Body of pancreas (tissue), 4 donors: ENCODE results near the gene PCDHGB5. TPM values are rescaled to one million over a fixed set of nuclear protein-coding genes. Genes with fewer than 3 reads are reported as not detected.

Experiments
- ATAC-seq: fragments of 150-250 bp; one replicate; pipeline ENCODE4 v1.9.1; 2016
- DNase-seq, 4 donors: peaks; one replicate each; pipeline ENCODE4 v3.0.0-alpha.2; 2019
- H3K27ac ChIP-seq, 4 donors: fragments of 200-600 bp; sonication (generic); 1 replicate in 3 of 4; 2 replicates in 1 of 4; pipeline versions ENCODE4 v1.5.1 to v1.6.1; 2016 to 2019; ENCODE audit warnings: mild to moderate bottlenecking in 1 of 4, mixed read lengths in 1 of 4, moderate library complexity in 1 of 4
- H3K27me3 ChIP-seq, 2 donors: fragments of 200-600 bp; sonication (generic); one replicate each; pipeline ENCODE4 v1.6.0; 2016; ENCODE audit warnings: mild to moderate bottlenecking in 1 of 2
- H3K36me3 ChIP-seq, 2 donors: fragments of 200-600 bp; sonication (generic); replicated peaks in 1 of 2; 2 replicates each; pipeline ENCODE4 v1.5.1; 2016; ENCODE audit warnings: low read depth in 2 of 2; ENCODE audit not compliant: insufficient read depth in 1 of 2
- H3K4me1 ChIP-seq: fragments of 200-600 bp; sonication (generic); one replicate; pipeline ENCODE4 v1.6.0; 2016
- H3K4me3 ChIP-seq, 2 donors: fragments of 200-600 bp; sonication (generic); 1 replicate in 1 of 2; 2 replicates in 1 of 2; pipeline ENCODE4 v1.5.1; 2016 to 2019
- H3K9me3 ChIP-seq, 3 donors: fragments of 200-600 bp; sonication (generic); 1 replicate in 2 of 3; 2 replicates in 1 of 3; pipeline ENCODE4 v1.5.1; 2016
- CTCF ChIP-seq, 7 experiments: fragments of 450-650 bp in 4 of 7; fragments of 200-600 bp in 3 of 7; sonication (generic) in 3 of 7; IDR thresholded peaks; one replicate each; pipeline ENCODE4 v1.5.1; 2016 to 2019; ENCODE audit warnings: antibody characterized with exemption in 7 of 7
- POLR2A ChIP-seq, 3 donors: fragments of 450-650 bp; IDR thresholded peaks; one replicate each; pipeline ENCODE4 v1.6.1; 2016; ENCODE audit warnings: antibody characterized with exemption in 3 of 3, mild to moderate bottlenecking in 2 of 3
- WGBS, 2 donors: methylation state at CpG; one replicate each; pipeline ENCODE4 v1.1.5; 2017; 5-methylcytosine and 5-hydroxymethylcytosine counted together
- intact Hi-C: fragments of 100-400 bp; cut with DNase I; formaldehyde crosslinking; loops from one replicate; pipeline ENCODE4 v1.15.1; 2023
- total RNA-seq, 2 donors: library from RNA; depleted of rRNA; stranded (reverse); fragments of >200 nt; gene quantifications; one replicate each; pipeline ENCODE4 v1.1.0, GENCODE V29; 2016

Gene PCDHGB5
- total RNA-seq, 2 donors from 2014 or later = 7.8 to 15.2 TPM

GRCh38 chr5:141437221-141437620, 39.5 kb downstream of the PCDHGB5 start:
- no peak for DNase-seq
- no peak for TF ChIP-seq CTCF (IDR thresholded peaks at IDR 0.05)
- TF ChIP-seq POLR2A (IDR thresholded peaks at IDR 0.05) = no peak
- H3K9me3 ChIP-seq = peaks cover 0 to 67% (median 0%) of the 10 kb centered on the region in 3 donors
- no peak overlapping the region for H3K27ac ChIP-seq
- H3K4me1 ChIP-seq = no peaks in the 10 kb centered on the region
- intact Hi-C loops = no loop called here
- WGBS, 2 donors = 80 to 98% methylated on average over 2 of the region's 2 CpGs
- no peak overlapping the region for H3K4me3 ChIP-seq
- no peaks in the 10 kb centered on the region for H3K36me3 ChIP-seq
- ATAC-seq = no peak
- H3K27me3 ChIP-seq = no peaks in the 10 kb centered on the region

- no peaks in the 10 kb centered on the region for H3K27me3 ChIP-seq
- intact Hi-C loops = no loop called here
- WGBS, 2 donors = 61% methylated on average over 10 of the region's 10 CpGs
- no peaks in the 10 kb centered on the region for H3K36me3 ChIP-seq
- H3K4me1 ChIP-seq = no peaks in the 10 kb centered on the region
- no peak overlapping the region for H3K4me3 ChIP-seq
- ATAC-seq = no peak
- no peak overlapping the region for H3K27ac ChIP-seq
- TF ChIP-seq CTCF (IDR thresholded peaks at IDR 0.05) = no peak
- TF ChIP-seq POLR2A (IDR thresholded peaks at IDR 0.05) = no peak
- DNase-seq = no peak
- H3K9me3 ChIP-seq = peaks cover 0 to 44% (median 0%) of the 10 kb centered on the region in 3 donors
Measured at GRCh38 chr5:141439411-141440141, 41.8 kb downstream of the PCDHGB5 start.

- intact Hi-C loops = no loop called here
- Histone ChIP-seq H3K9me3 (peaks cover 0 to 44% (median 0%) of the 10 kb centered on the region in 3 donors), H3K27ac (no peak overlapping the region)
Measured at GRCh38 chr5:141440341-141440740, 42.6 kb downstream of the PCDHGB5 start.

GRCh38 chr5:141441571-141442170, 43.9 kb downstream of the PCDHGB5 start:
- intact Hi-C loops = no loop called here
- WGBS, 2 donors = 42 to 57% methylated on average over 43 to 50 of the region's 50 CpGs
- Histone ChIP-seq H3K4me1 (no peaks in the 10 kb centered on the region), H3K4me3 (no peak overlapping the region), H3K27me3 (no peaks in the 10 kb centered on the region), H3K9me3 (peaks cover 0 to 37% (median 0%) of the 10 kb centered on the region in 3 donors), H3K36me3 (no peaks in the 10 kb centered on the region), H3K27ac (no peak overlapping the region)
- ATAC-seq (no peak), DNase-seq (no peak)
- no peak for TF ChIP-seq POLR2A (IDR thresholded peaks at IDR 0.05)
- no peak for TF ChIP-seq CTCF (IDR thresholded peaks at IDR 0.05)

More at GRCh38 chr5:141440341-141440740, 42.6 kb downstream of the PCDHGB5 start:
- TF ChIP-seq CTCF (IDR thresholded peaks at IDR 0.05) (no peak), POLR2A (IDR thresholded peaks at IDR 0.05) (no peak)
- H3K4me3 ChIP-seq = no peak overlapping the region
- no peak for DNase-seq
- no peaks in the 10 kb centered on the region for H3K4me1 ChIP-seq
- H3K36me3 ChIP-seq = no peaks in the 10 kb centered on the region
- 91 to 92% methylated on average over 9 of the region's 9 CpGs for WGBS, 2 donors
- no peaks in the 10 kb centered on the region for H3K27me3 ChIP-seq
- ATAC-seq = no peak

Other genes with a start within 250 kb of the PCDHGB5 start
- 1 to 10 TPM in 1 of 2 donors, under 1 TPM in 1; 0.33 to 1.0 TPM for gene PCDHB6, start 247.9 kb upstream of the PCDHGB5 start, total RNA-seq
- gene PCDHB7, start 225.3 kb upstream of the PCDHGB5 start, total RNA-seq = under 1 TPM in 1 of 2 donors, not detected in 1; 0.52 TPM
- under 1 TPM; 0.33 to 0.52 TPM for gene PCDHB8, start 220.2 kb upstream of the PCDHGB5 start, total RNA-seq
- gene PCDHB16, start 215.6 kb upstream of the PCDHGB5 start, total RNA-seq = 1 to 10 TPM; 2.1 to 4.6 TPM
- 10 to 100 TPM in 1 of 2 donors, under 1 TPM in 1; 0.78 to 19.8 TPM for gene PCDHB9, start 210.8 kb upstream of the PCDHGB5 start, total RNA-seq
- 1 to 10 TPM; 1.3 to 2.3 TPM for gene PCDHB10, start 205.6 kb upstream of the PCDHGB5 start, total RNA-seq
- gene PCDHB11, start 198.3 kb upstream of the PCDHGB5 start, total RNA-seq = 1 to 10 TPM; 4.4 to 4.9 TPM
- gene PCDHB12, start 189.2 kb upstream of the PCDHGB5 start, total RNA-seq = 1 to 10 TPM; 2.0 to 3.4 TPM
- gene PCDHB13, start 184.0 kb upstream of the PCDHGB5 start, total RNA-seq = 1 to 10 TPM; 6.5 to 7.6 TPM
- gene PCDHB14, start 174.6 kb upstream of the PCDHGB5 start, total RNA-seq = 1 to 10 TPM; 3.4 to 7.3 TPM
- 1 to 10 TPM; 3.1 to 3.6 TPM for gene PCDHB15, start 152.6 kb upstream of the PCDHGB5 start, total RNA-seq
- not detected for gene SLC25A2, start 93.9 kb upstream of the PCDHGB5 start, total RNA-seq
- 10 to 100 TPM; 28.7 to 32.2 TPM for gene TAF7, start 77.2 kb upstream of the PCDHGB5 start, total RNA-seq
- under 1 TPM; 0.33 to 0.78 TPM for gene PCDHGA1, start 67.4 kb upstream of the PCDHGB5 start, total RNA-seq
- gene PCDHGA2, start 59.2 kb upstream of the PCDHGB5 start, total RNA-seq = 1 to 10 TPM; 2.0 to 2.9 TPM
- 10 to 100 TPM in 1 of 2 donors, 1 to 10 TPM in 1; 4.2 to 11.2 TPM for gene PCDHGA3, start 54.1 kb upstream of the PCDHGB5 start, total RNA-seq
- 1 to 10 TPM; 3.9 to 6.9 TPM for gene PCDHGB1, start 47.8 kb upstream of the PCDHGB5 start, total RNA-seq
- gene PCDHGA4, start 42.9 kb upstream of the PCDHGB5 start, total RNA-seq = 10 to 100 TPM in 1 of 2 donors, 1 to 10 TPM in 1; 6.7 to 10.9 TPM
- gene PCDHGB2, start 38.0 kb upstream of the PCDHGB5 start, total RNA-seq = 1 to 10 TPM; 2.3 to 9.3 TPM
- gene PCDHGA5, start 33.8 kb upstream of the PCDHGB5 start, total RNA-seq = 1 to 10 TPM; 5.6 to 6.0 TPM
- gene PCDHGB3, start 27.7 kb upstream of the PCDHGB5 start, total RNA-seq = 10 to 100 TPM in 1 of 2 donors, 1 to 10 TPM in 1; 4.2 to 10.2 TPM
- 10 to 100 TPM in 1 of 2 donors, 1 to 10 TPM in 1; 5.2 to 11.2 TPM for gene PCDHGA6, start 24.1 kb upstream of the PCDHGB5 start, total RNA-seq
- gene PCDHGA7, start 15.2 kb upstream of the PCDHGB5 start, total RNA-seq = 1 to 10 TPM; 5.2 to 7.6 TPM
- gene PCDHGB4, start 10.2 kb upstream of the PCDHGB5 start, total RNA-seq = 1 to 10 TPM; 3.6 to 4.9 TPM
- gene PCDHGA8, start 5.3 kb upstream of the PCDHGB5 start, total RNA-seq = 10 to 100 TPM in 1 of 2 donors, 1 to 10 TPM in 1; 4.2 to 10.2 TPM
- gene PCDHGA9, start 4.8 kb downstream of the PCDHGB5 start, total RNA-seq = 1 to 10 TPM; 4.9 to 8.2 TPM
- 1 to 10 TPM; 4.6 to 8.0 TPM for gene PCDHGB6, start 10.1 kb downstream of the PCDHGB5 start, total RNA-seq
- 1 to 10 TPM; 5.3 to 5.4 TPM for gene PCDHGA10, start 15.0 kb downstream of the PCDHGB5 start, total RNA-seq
- gene PCDHGB7, start 19.7 kb downstream of the PCDHGB5 start, total RNA-seq = 1 to 10 TPM; 7.0 to 7.9 TPM
- 1 to 10 TPM; 4.9 to 6.9 TPM for gene PCDHGA11, start 23.1 kb downstream of the PCDHGB5 start, total RNA-seq
- 1 to 10 TPM; 5.3 to 5.4 TPM for gene PCDHGA12, start 32.6 kb downstream of the PCDHGB5 start, total RNA-seq
- 10 to 100 TPM in 1 of 2 donors, 1 to 10 TPM in 1; 9.6 to 16.1 TPM for gene PCDHGC3, start 78.0 kb downstream of the PCDHGB5 start, total RNA-seq
- gene PCDHGC4, start 87.1 kb downstream of the PCDHGB5 start, total RNA-seq = 1 to 10 TPM; 1.6 to 2.0 TPM
- 1 to 10 TPM; 2.0 to 3.1 TPM for gene PCDHGC5, start 91.1 kb downstream of the PCDHGB5 start, total RNA-seq
- 10 to 100 TPM; 28.3 to 47.0 TPM for gene DIAPH1, start 221.1 kb downstream of the PCDHGB5 start, total RNA-seq
- gene HDAC3, start 238.9 kb downstream of the PCDHGB5 start, total RNA-seq = 10 to 100 TPM; 42.8 to 63.8 TPM
- 1 to 10 TPM; 2.9 to 8.9 TPM for gene RELL2, start 239.1 kb downstream of the PCDHGB5 start, total RNA-seq